Mucosa of stomach (tissue), 1 donor: ENCODE results near the gene TRANK1.
"Not testable (repeated sequence)": the region's sequence is repeated elsewhere in the genome, so short reads cannot be mapped to it uniquely, and the experiment has no call there.

ENCODE experiments used
- H3K27me3 ChIP-seq: one replicate; pipeline ENCODE4 v1.7.0; 2013; ENCODE audit warnings: mild to moderate bottlenecking, low read length; ENCODE audit not compliant: control insufficient read depth, insufficient read depth
- H3K36me3 ChIP-seq: one replicate; pipeline ENCODE4 v1.7.0; 2013; ENCODE audit warnings: low read length; ENCODE audit not compliant: control insufficient read depth, insufficient read depth
- H3K4me1 ChIP-seq: one replicate; pipeline ENCODE4 v1.7.0; 2013; ENCODE audit warnings: mild to moderate bottlenecking, low read length; ENCODE audit not compliant: control insufficient read depth, insufficient read depth
- H3K4me3 ChIP-seq: one replicate; pipeline ENCODE4 v1.7.0; 2013; ENCODE audit warnings: low read length
- H3K9ac ChIP-seq: one replicate; pipeline ENCODE4 v1.7.0; 2013; ENCODE audit warnings: mild to moderate bottlenecking, low read length, moderate library complexity
- H3K9me3 ChIP-seq: one replicate; pipeline ENCODE4 v1.7.0; 2013; ENCODE audit warnings: mild to moderate bottlenecking, low read length, moderate library complexity; ENCODE audit not compliant: control insufficient read depth
- donor health status: Pancreatic carcinoma.

The TRANK1 gene

GRCh38 chr3:36947814-36948213 is 3.0 kb upstream of the TRANK1 start:
- not testable (repeated sequence) for H3K27me3 ChIP-seq, H3K9ac ChIP-seq, H3K4me1 ChIP-seq

GRCh38 chr3:36945333-36945980 is 603 bp upstream of the TRANK1 start:
- H3K9me3 ChIP-seq, result no peaks in the 10 kb centered on the region
- H3K9ac ChIP-seq, result no peak overlapping the region
- H3K27me3 ChIP-seq, result no peaks in the 10 kb centered on the region
- H3K4me1 ChIP-seq, result no peaks in the 10 kb centered on the region
- peak overlapping the region; percentile 80 for H3K4me3 ChIP-seq
- no peaks in the 10 kb centered on the region for H3K36me3 ChIP-seq

More at GRCh38 chr3:36947814-36948213, 3.0 kb upstream of the TRANK1 start:
- not testable (repeated sequence) for H3K4me3 ChIP-seq, H3K36me3 ChIP-seq, H3K9me3 ChIP-seq

- Histone ChIP-seq H3K9me3 (no peaks in the 10 kb centered on the region), H3K4me3 (peak overlapping the region; percentile 80), H3K4me1 (no peaks in the 10 kb centered on the region), H3K9ac (peak overlapping the region; percentile 83), H3K36me3 (no peaks in the 10 kb centered on the region), H3K27me3 (no peaks in the 10 kb centered on the region)
Observed at GRCh38 chr3:36944012-36944640, 728 bp downstream of the TRANK1 start.

- Histone ChIP-seq H3K36me3 (no peaks in the 10 kb centered on the region), H3K4me1 (peaks cover under 1% of the 10 kb centered on the region), H3K9me3 (no peaks in the 10 kb centered on the region), H3K4me3 (peak overlapping the region; percentile 80), H3K9ac (peak overlapping the region; percentile 83), H3K27me3 (no peaks in the 10 kb centered on the region)
Observed at GRCh38 chr3:36943601-36944000, 1.3 kb downstream of the TRANK1 start.

- H3K4me3 ChIP-seq, result no peak overlapping the region
- H3K9ac ChIP-seq, result no peak overlapping the region
- H3K27me3 ChIP-seq, result no peaks in the 10 kb centered on the region
- H3K4me1 ChIP-seq, result peaks cover 8% of the 10 kb centered on the region
- H3K36me3 ChIP-seq, result no peaks in the 10 kb centered on the region
- H3K9me3 ChIP-seq, result no peaks in the 10 kb centered on the region
Observed at GRCh38 chr3:36942638-36943248, 2.1 kb downstream of the TRANK1 start.

- Histone ChIP-seq H3K27me3 (no peaks in the 10 kb centered on the region), H3K36me3 (no peaks in the 10 kb centered on the region), H3K9ac (no peak overlapping the region), H3K4me3 (no peak overlapping the region), H3K4me1 (peaks cover 12% of the 10 kb centered on the region), H3K9me3 (no peaks in the 10 kb centered on the region)
Observed at GRCh38 chr3:36941658-36942057, 3.2 kb downstream of the TRANK1 start.

GRCh38 chr3:36941162-36941561 is 3.7 kb downstream of the TRANK1 start:
- H3K27me3 ChIP-seq, result no peaks in the 10 kb centered on the region
- no peak overlapping the region for H3K9ac ChIP-seq
- no peaks in the 10 kb centered on the region for H3K36me3 ChIP-seq
- H3K9me3 ChIP-seq, result no peaks in the 10 kb centered on the region
- peaks cover 12% of the 10 kb centered on the region for H3K4me1 ChIP-seq
- H3K4me3 ChIP-seq, result no peak overlapping the region

GRCh38 chr3:36937492-36937891 is 7.4 kb downstream of the TRANK1 start:
- H3K27me3 ChIP-seq, result no peaks in the 10 kb centered on the region
- peaks cover 12% of the 10 kb centered on the region for H3K4me1 ChIP-seq
- no peaks in the 10 kb centered on the region for H3K36me3 ChIP-seq
- no peak overlapping the region for H3K9ac ChIP-seq
- H3K4me3 ChIP-seq, result no peak overlapping the region
- no peaks in the 10 kb centered on the region for H3K9me3 ChIP-seq

GRCh38 chr3:36933540-36934296 is 11.1 kb downstream of the TRANK1 start:
- H3K9me3 ChIP-seq, result no peaks in the 10 kb centered on the region
- H3K4me1 ChIP-seq, result peaks cover 12% of the 10 kb centered on the region
- no peaks in the 10 kb centered on the region for H3K27me3 ChIP-seq
- H3K4me3 ChIP-seq, result no peak overlapping the region
- no peaks in the 10 kb centered on the region for H3K36me3 ChIP-seq
- H3K9ac ChIP-seq, result no peak overlapping the region

GRCh38 chr3:36931424-36931823 is 13.4 kb downstream of the TRANK1 start:
- H3K4me1 ChIP-seq, H3K27me3 ChIP-seq, H3K36me3 ChIP-seq, H3K9ac ChIP-seq, H3K4me3 ChIP-seq, H3K9me3 ChIP-seq: not testable (repeated sequence)

GRCh38 chr3:36928220-36928619 is 16.6 kb downstream of the TRANK1 start:
- H3K4me3 ChIP-seq, result no peak overlapping the region
- no peaks in the 10 kb centered on the region for H3K27me3 ChIP-seq
- no peaks in the 10 kb centered on the region for H3K4me1 ChIP-seq
- H3K9ac ChIP-seq, result no peak overlapping the region
- no peaks in the 10 kb centered on the region for H3K9me3 ChIP-seq
- H3K36me3 ChIP-seq, result no peaks in the 10 kb centered on the region
